ACC112 (cell line): ENCODE results near the gene TRIP4.

Experiments
- H2AFZ ChIP-seq: fragments of 200-600 bp; sonication (generic); one replicate; pipeline ENCODE4 v1.6.0; 2017; ENCODE audit warnings: antibody characterized with exemption, low read length; ENCODE audit not compliant: unreplicated experiment
- H3K27ac ChIP-seq: fragments of 200-600 bp; sonication (generic); 2 replicates; pipeline ENCODE4 v1.5.1; 2014; ENCODE audit warnings: low read depth, mild to moderate bottlenecking, antibody characterized with exemption, low read length, moderate library complexity
- H3K27me3 ChIP-seq: fragments of 200-600 bp; sonication (generic); 2 replicates; pipeline ENCODE4 v1.6.1; 2014; ENCODE audit warnings: mild to moderate bottlenecking, antibody characterized with exemption, low read length, moderate library complexity, mixed read lengths; ENCODE audit not compliant: insufficient read depth
- H3K36me3 ChIP-seq: fragments of 200-600 bp; sonication (generic); 2 replicates; pipeline ENCODE4 v1.6.1; 2016; ENCODE audit warnings: mild to moderate bottlenecking, antibody characterized with exemption, low read length, moderate library complexity, mixed read lengths; ENCODE audit not compliant: insufficient read depth
- H3K4me1 ChIP-seq: fragments of 200-600 bp; sonication (generic); one replicate; pipeline ENCODE4 v1.6.1; 2016; ENCODE audit warnings: low read length, mixed read lengths; ENCODE audit not compliant: insufficient read depth, unreplicated experiment, control insufficient read depth
- H3K4me3 ChIP-seq: fragments of 200-600 bp; sonication (generic); 2 replicates; pipeline ENCODE4 v1.5.1; 2014; ENCODE audit warnings: mild to moderate bottlenecking, low read depth, low read length
- H3K79me2 ChIP-seq: fragments of 200-600 bp; sonication (generic); one replicate; pipeline ENCODE4 v1.6.0; 2016; ENCODE audit warnings: low read length; ENCODE audit not compliant: control insufficient read depth, unreplicated experiment, insufficient read depth

Gene TRIP4

DNA sequence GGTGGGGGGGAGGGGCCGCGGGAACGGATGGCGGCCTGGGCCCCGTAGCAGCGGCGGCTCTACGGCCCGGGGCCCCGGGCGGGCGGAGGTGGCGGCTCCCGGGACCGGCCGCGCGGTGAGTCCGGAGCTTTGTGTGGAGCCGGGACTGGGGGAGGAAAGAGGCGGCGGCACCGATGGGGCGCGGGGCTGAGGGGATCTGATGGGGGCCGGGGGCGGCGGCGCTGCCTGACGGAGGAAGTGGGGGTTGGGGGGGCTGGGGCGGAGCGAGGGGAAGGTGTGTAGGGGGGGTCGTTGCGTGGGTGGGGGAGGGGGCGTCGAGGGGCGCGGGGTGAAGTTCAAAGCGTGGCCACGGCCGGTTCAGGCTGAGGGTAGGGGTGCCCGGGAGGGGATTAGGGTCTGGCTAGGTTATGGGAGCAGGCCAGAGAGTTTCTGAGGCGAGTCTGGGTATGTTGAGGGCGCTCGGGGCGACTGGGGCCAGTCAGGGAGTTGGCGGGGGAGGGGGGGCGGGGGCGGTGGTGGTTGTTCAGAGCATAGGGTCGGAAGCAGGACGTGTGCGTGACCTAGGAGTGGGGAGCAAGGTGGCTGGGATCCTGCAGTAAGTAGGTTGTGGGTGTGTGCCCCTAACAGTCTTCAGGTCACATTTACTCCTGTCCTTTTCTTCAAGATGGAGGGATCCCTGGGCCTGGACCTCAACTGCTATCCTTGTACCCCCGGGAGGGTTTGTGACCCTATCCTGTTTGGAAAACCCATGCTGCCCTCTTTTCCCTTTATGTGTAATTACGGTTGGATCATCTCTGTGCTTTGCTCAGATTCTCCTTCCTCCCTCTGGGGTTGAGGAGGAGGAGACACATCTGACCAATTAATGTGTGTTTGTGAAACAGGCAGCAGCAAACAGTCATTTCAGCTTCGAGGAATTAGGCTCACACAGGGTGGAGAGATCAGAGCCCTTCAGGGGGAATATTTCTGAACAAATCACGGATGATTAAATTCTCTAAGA, 73.4 kb downstream of the TRIP4 start:
- Histone ChIP-seq H3K4me1 (peaks cover 28% of the 10 kb centered on the region), H3K27me3 (no peaks in the 10 kb centered on the region), H3K36me3 (no peaks in the 10 kb centered on the region), H3K4me3 (peak overlapping the region; percentile 78), H2AFZ (peak overlapping the region; percentile 8), H3K79me2 (peaks cover 46% of the 10 kb centered on the region), H3K27ac (peak overlapping the region; percentile 43)

DNA sequence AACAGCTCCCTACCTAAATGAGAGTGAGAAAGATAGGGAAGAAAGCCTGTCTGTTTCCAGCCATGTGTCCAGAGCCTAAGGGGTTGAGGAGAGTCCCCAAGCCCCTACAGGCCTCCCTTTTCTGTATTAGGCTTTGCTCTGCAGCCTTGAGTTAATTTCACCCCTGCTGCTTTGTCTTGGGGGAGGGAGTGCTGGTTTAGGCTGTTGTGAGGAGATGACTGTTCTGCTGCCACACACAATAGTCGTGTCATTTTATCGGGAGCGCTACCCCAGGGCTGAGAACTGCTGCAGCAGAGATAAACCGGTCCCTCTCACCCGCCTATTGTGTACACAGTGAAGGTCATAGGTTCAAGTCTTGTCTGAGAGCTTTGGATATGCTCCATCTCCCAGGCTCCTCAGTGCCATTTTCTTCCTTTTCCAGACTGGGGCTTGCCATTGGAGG, 74.1 kb downstream of the TRIP4 start:
- no peaks in the 10 kb centered on the region for H3K27me3 ChIP-seq
- H3K79me2 ChIP-seq: peaks cover 53% of the 10 kb centered on the region
- H3K27ac ChIP-seq: peak overlapping the region; percentile 40
- H2AFZ ChIP-seq: no peak overlapping the region
- peaks cover 28% of the 10 kb centered on the region for H3K4me1 ChIP-seq
- no peaks in the 10 kb centered on the region for H3K36me3 ChIP-seq
- peak overlapping the region; percentile 78 for H3K4me3 ChIP-seq

DNA sequence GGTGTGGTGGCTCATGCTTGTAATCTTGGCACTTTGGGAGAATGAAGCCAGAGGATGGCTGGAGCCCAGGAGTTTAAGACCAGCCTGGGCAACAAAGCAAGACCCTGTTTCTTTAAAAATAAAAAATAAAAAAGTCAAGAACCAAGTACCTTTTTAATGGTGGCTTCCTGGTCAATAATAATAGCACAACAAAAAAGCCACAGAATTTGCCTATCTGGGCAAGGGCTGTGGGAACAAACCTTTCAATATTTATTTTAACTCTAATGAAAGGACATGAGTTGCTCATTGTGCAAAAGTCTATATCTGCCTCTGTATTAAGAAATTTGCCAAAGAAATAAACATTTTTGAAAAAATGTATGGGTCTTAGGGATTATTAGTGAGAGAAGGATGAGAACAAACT, 74.9 kb downstream of the TRIP4 start:
- H3K4me3 ChIP-seq: no peak overlapping the region
- no peak overlapping the region for H3K27ac ChIP-seq

DNA sequence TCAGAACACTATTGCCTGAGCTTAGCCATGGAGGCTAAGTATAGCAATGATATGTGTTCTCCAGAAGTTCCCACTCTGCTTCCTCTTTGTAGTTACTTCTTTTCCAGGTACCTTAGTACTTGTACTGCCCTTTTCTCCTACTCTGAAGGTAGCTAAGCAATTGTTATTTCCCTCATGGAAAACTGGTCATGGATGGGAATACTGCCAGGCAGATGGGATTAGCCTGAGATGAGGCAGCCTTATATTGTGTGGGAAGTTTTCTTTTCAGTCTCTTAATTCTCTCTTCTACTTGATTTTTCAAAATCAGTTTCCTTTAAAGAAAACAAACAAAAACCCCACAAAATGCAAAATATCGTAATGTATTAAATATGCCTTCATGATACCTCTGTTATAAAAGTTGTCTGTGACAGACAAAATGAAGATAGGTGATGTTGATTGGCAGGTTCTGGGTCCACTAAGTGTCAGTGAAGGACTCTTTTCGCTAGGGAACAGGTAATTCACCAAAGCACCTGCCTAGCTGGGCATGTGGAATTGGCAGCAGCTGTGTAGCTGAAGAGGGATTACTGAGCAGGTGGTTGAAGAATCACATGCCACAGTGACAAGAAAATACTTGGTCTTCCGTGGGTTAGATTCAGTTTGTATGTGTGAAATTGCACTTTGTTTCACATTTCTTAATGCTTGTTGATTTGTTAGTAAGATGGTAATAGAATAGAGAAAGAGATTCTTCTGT, 76.8 kb downstream of the TRIP4 start:
- Histone ChIP-seq H3K27ac (no peak overlapping the region), H3K36me3 (no peaks in the 10 kb centered on the region), H2AFZ (no peak overlapping the region), H3K79me2 (peaks cover 78% of the 10 kb centered on the region), H3K4me1 (peaks cover 23% of the 10 kb centered on the region), H3K4me3 (no peak overlapping the region), H3K27me3 (no peaks in the 10 kb centered on the region)

More for the DNA sequence above, 74.9 kb downstream of the TRIP4 start:
- H2AFZ ChIP-seq: no peak overlapping the region
- H3K36me3 ChIP-seq: no peaks in the 10 kb centered on the region
- peaks cover 61% of the 10 kb centered on the region for H3K79me2 ChIP-seq
- H3K27me3 ChIP-seq: no peaks in the 10 kb centered on the region
- H3K4me1 ChIP-seq: peaks cover 28% of the 10 kb centered on the region

DNA sequence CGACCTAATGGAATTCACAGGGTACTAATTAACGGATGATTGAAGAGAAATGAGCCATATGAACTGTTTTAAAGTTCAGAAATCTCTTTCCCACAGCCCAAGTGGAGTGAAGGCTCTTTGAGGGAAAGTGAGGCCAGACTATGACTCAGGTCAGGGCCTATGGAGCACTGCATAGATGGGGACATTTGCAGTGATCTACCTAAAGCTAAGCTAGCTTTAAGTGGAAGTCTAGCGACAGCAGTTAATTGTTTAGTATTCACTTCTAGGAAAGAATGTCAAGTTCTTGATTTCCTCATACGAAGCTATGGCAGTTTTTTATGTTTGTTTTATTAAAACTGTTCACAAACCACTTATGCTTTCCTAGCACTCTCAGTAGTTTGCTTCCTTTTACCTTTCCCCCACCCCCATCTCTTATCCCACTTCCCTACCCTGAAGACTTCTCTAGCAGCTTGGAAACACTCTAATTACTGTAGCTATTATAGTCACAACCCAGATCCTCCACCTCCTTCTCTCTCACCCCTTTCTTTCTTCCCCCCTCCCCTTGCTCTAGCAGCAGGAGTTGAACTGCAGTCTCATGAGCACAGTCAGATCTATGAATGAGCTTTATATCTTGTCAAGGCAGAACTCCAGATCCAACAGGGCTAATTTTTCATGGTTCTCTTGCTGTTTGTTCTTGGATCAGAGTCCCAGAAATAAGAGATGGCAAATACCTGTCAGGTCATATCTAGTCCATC, 78.9 kb downstream of the TRIP4 start:
- no peaks in the 10 kb centered on the region for H3K27me3 ChIP-seq
- no peak overlapping the region for H3K27ac ChIP-seq
- no peak overlapping the region for H3K4me3 ChIP-seq
- peaks cover 19% of the 10 kb centered on the region for H3K4me1 ChIP-seq
- peaks cover 83% of the 10 kb centered on the region for H3K79me2 ChIP-seq
- H2AFZ ChIP-seq: no peak overlapping the region
- no peaks in the 10 kb centered on the region for H3K36me3 ChIP-seq

DNA sequence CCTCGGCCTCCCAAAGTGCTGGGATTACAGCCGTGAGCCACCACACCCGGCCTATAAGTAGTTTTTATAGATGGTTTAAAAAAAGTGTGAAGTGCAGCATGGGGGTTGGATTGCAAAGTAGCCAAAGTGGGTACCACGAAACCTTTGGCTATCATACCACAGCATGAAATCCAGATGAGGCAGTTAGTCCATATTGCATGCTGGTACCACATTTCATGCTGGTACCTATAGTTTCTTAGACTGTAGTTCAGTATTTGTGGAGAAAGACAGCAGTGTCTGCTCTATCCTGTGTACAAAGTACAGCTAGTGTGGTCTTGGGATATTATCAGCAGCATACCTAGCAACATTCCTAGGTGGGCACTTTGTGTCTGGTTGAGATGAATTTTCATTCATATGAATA, 84.5 kb downstream of the TRIP4 start:
- H3K36me3 ChIP-seq: no peaks in the 10 kb centered on the region
- H3K4me1 ChIP-seq: no peaks in the 10 kb centered on the region
- H3K27me3 ChIP-seq: no peaks in the 10 kb centered on the region
- H3K27ac ChIP-seq: no peak overlapping the region
- no peak overlapping the region for H3K4me3 ChIP-seq
- H2AFZ ChIP-seq: no peak overlapping the region
- H3K79me2 ChIP-seq: peaks cover 55% of the 10 kb centered on the region

DNA sequence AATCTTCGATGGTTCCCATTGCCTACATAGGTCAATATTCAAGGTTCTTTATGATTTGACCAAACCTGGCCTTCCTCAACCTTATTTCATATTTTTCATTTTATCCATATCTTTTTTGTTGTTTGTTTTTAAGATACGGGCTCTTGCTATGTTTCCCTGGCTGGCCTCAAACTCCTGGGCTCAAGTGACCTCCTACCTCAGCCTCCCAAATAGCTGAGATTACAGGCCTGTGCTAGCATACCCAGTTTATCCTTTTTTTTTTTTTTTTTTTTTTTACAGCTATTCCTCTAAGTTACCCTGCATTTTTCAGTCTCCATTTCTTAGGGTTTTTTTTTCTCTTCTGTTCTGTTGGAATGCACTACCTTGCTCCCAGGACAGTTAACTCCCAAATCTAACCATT, 87.2 kb downstream of the TRIP4 start:
- H3K4me1 ChIP-seq: no peaks in the 10 kb centered on the region
- no peak overlapping the region for H2AFZ ChIP-seq
- peaks cover 32% of the 10 kb centered on the region for H3K79me2 ChIP-seq
- no peak overlapping the region for H3K27ac ChIP-seq
- H3K36me3 ChIP-seq: no peaks in the 10 kb centered on the region
- no peak overlapping the region for H3K4me3 ChIP-seq
- H3K27me3 ChIP-seq: no peaks in the 10 kb centered on the region

DNA sequence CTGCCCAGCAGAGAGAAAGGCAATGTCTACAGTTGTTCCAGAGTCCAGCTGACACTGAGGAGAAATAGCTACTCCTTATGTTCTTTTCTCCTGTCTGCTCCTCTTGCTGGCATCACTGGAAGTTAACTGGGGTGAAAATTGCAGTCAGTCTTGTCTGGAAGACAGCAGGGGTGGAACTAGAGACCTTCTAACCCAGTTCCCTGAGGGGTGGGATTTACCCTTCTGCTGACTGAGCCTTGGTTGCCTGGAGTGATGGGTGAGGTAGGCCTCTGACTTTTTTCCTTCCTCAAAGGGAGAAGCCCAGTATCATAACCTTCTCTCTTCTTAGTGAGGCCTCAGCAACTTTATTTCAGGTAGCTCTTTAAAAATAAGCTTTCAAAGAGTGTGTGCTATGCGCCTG, 88.9 kb downstream of the TRIP4 start:
- no peak overlapping the region for H3K4me3 ChIP-seq
- H2AFZ ChIP-seq: no peak overlapping the region
- H3K4me1 ChIP-seq: no peaks in the 10 kb centered on the region
- no peaks in the 10 kb centered on the region for H3K36me3 ChIP-seq
- H3K79me2 ChIP-seq: peaks cover 34% of the 10 kb centered on the region
- no peak overlapping the region for H3K27ac ChIP-seq
- no peaks in the 10 kb centered on the region for H3K27me3 ChIP-seq

- Histone ChIP-seq H3K27me3 (no peaks in the 10 kb centered on the region), H3K4me1 (no peaks in the 10 kb centered on the region), H3K27ac (no peak overlapping the region), H2AFZ (no peak overlapping the region), H3K4me3 (no peak overlapping the region), H3K36me3 (no peaks in the 10 kb centered on the region), H3K79me2 (peaks cover 29% of the 10 kb centered on the region)
These were observed 91.2 kb downstream of the TRIP4 start for GRCh38 chr15:64478863-64479262.

- peaks cover 18% of the 10 kb centered on the region for H3K79me2 ChIP-seq
These were observed 93.3 kb downstream of the TRIP4 start for GRCh38 chr15:64480891-64481290.

More at GRCh38 chr15:64480891-64481290, 93.3 kb downstream of the TRIP4 start:
- Histone ChIP-seq H3K4me1 (no peaks in the 10 kb centered on the region), H3K4me3 (no peak overlapping the region), H3K27ac (no peak overlapping the region), H2AFZ (no peak overlapping the region), H3K36me3 (0 out of 2 replicates have a peak, but pooled peaks cover 3% of the 10 kb centered on the region), H3K27me3 (no peaks in the 10 kb centered on the region)
